NCI-H146 treated with DMSO at 0.1 percent for 48 hours (cell line): Measurements from ENCODE around the gene NDFIP2.

Source experiments
- DNase-seq: peaks from one replicate; lab custom pipeline; 2025; ENCODE audit not compliant: unreplicated experiment; lab: John Stamatoyannopoulos, UW

Gene NDFIP2

DNA sequence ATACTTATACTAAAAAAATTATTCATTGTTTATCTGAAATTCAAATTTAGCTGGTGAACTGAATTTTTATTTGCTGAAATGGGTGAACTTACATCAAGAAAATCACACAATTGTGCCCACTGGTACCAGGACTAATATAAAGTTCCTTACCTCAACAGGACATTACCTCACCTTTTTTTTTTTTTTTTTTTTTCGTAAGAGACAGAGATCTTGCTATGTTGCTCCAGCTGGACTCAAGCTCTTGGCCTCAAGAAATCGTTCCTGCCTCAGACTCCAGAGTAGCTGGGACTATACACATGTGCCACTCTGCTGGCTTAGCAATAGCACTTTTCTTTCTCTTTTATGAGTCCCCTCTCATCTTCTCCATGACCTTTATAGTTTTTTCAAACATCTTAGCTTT is 22.5 kb upstream of the NDFIP2 start:
- DNase-seq, result no peak

GRCh38 chr13:79459906-79460305 is 21.0 kb upstream of the NDFIP2 start:
- DNase-seq, result no peak

DNA sequence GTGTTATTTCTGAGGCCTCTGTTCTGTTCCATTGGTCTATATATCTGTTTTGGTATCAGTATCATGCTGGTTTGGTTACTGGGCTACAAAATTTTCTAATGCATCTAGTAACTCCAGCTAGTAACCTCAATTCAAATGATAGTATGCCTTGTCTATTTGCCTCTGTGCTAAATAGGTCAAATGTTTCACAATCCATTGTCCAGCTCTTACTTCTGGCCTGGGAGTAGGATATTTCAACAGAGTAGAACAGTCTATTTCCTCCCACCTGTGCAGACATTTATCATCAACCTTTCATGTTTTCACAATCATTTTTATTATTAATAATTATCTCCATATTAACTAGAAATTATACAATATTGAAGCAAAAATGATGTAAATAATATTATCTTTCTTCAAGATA is 18.1 kb upstream of the NDFIP2 start:
- no peak for DNase-seq

GRCh38 chr13:79463604-79464003 is 17.4 kb upstream of the NDFIP2 start:
- DNase-seq, result no peak

- no peak for DNase-seq
These were observed 14.1 kb upstream of the NDFIP2 start for GRCh38 chr13:79466872-79467271.

GRCh38 chr13:79468402-79468801 is 12.6 kb upstream of the NDFIP2 start:
- no peak for DNase-seq

GRCh38 chr13:79468819-79469218 is 12.1 kb upstream of the NDFIP2 start:
- DNase-seq, result no peak

DNA sequence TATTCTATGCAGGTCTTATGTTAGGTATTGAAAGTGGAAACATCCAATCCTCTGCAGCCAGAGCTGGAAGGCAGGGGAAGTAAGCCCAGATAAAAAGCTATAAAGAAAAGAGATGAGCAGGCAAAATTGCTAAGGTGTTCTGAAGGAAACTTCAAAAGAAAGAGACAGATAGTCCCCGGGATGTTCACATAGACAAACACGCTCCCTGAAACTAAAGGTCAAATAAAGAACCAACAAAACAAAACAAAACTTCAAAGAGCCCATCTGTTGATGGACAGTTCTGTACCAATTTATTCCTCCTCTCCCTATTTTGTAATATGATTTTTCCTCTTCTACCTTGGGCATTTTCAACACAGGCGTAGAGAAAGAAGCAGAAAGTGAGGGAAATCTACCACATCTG is 11.3 kb upstream of the NDFIP2 start:
- no peak for DNase-seq

- no peak for DNase-seq
These were observed 10.3 kb upstream of the NDFIP2 start for GRCh38 chr13:79470666-79471065.

- DNase-seq, result no peak
These were observed 5.4 kb upstream of the NDFIP2 start for GRCh38 chr13:79475569-79475968.

GRCh38 chr13:79477968-79478367 is 3.0 kb upstream of the NDFIP2 start:
- no peak for DNase-seq

GRCh38 chr13:79479882-79480281 is 1.1 kb upstream of the NDFIP2 start:
- DNase-seq, result no peak

GRCh38 chr13:79481685-79482052 is 714 bp downstream of the NDFIP2 start:
- no peak for DNase-seq

DNA sequence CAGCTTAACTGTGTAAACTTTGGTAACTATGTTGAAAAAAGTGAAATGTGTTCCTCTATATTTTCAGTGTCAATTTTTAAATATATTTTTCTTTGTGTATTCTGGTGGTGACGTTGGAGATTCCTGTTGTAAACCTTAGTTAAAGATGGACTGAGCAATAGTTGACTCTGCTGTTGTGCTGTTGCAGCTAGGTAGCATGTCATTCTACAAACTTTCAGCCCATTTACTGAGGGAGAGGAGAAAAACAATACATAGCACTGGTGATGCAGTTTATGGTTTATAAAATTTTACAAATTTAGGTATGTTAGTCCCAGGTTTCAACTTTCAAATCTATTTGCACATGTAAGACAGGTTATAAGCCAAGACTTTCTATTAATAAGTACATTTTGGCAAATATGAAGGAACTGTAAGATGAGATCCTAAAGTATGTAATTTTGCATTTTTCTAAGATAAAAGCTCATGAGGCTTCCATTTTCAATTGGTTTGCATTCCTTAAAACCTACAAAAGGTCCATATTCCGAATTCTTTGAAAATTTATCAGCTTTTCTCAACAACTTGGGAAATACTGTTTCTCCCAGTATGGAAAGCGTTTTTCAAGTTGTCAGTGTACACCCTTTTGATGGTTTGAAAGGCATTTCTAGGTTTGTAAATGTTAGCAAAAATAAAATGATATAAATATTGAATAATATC is 1.5 kb downstream of the NDFIP2 start:
- DNase-seq, result no peak

- no peak for DNase-seq
These were observed 2.2 kb downstream of the NDFIP2 start for GRCh38 chr13:79483086-79483706.

GRCh38 chr13:79485014-79485811 is 4.3 kb downstream of the NDFIP2 start:
- DNase-seq, result no peak

DNA sequence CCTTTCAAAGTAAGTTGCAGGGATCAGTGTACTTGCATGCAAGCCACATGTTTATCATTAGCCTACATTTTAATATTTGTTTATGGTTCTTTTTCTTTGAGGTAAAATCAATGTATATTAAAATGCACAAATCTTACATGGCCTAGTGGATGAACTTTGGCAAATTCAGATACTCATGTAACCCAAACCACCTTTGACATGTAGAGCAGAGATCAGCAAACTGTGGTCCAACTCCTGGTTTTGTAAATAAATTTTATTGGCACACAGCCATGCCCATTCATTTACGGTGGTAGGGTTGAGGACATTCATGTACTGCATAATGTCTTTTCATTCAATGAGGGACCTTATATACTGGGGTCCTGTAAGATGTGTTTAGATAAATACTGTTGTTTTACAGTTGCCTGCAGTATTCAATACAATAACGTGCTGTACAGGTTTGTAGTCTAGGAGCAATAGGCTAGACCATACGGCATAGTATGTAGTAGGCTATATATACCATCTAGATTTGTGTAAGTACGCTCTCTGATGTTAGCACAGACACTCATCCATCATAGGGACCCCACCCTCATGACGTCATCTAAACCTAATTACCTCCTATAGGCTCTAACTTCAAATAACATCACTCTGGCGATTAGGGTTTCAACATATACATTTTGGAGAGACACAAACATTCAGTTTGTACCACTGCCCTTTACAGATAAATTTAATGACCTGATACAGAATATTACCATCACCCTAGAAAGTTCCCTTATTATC is 5.7 kb downstream of the NDFIP2 start:
- no peak for DNase-seq

DNA sequence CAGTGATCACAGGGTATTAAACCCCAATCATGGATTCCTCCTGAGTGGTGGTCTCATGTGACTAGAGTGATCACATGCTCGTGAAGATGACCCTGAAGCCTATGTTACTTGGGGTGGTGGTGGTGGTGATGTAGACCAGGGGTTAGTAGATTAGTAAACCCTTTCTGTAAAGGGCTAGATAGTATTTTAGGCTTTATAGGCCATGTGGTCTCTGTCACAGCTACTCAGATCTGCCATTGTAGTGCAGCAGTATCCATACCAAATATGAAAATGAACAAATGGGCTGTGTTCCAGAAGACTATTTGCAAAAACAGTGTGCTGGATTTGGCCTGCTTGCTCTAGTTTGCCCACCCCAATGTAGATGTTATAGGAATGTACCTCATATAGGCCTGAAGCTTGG is 9.4 kb downstream of the NDFIP2 start:
- no peak for DNase-seq

GRCh38 chr13:79490824-79491223 is 9.9 kb downstream of the NDFIP2 start:
- DNase-seq, result no peak

DNA sequence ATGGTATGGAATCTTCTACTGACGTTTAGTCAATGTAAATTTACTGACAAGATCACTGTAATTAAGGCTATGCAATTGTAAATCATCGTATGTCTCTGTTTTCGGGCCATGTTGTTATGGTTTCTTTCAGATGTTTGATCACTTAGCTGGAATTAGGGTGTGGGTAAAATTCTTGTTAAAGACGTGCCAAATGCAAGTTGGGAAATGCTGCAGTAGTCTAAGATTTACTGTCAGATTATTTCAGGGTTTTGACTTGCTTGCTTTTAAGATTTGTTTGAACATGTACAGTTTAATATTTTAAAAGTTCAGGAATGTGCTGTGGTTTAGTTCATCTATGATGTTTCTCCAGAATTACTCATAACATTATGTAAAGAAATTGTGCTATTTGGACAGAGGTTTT is 10.8 kb downstream of the NDFIP2 start:
- no peak for DNase-seq

DNA sequence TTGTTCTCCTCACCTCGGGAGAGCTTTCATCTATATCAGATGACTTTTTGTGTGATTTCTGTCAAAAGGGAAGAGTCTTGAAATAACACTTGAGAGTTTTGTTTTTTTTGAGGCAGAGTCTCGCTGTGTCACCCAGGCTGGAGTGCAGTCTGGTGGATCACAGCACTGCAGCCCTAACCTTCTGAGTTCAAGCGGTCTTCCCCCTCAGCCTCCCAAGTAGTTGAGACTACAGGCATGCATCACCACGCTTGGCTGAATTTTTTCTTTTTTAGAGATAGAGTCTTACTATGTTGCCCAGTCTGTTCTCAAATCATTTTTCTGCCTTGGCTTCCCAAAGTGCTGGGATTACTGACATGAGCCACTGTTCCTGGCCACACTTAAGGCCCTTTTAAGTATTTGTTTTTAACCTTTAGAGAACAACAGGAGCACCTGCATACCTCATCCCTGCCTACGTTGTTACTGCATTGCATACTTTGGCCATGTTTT is 11.4 kb downstream of the NDFIP2 start:
- no peak for DNase-seq
